NCI-H1436 treated with DMSO at 0.1 percent for 48 hours (cell line): ENCODE measurements around the gene CREBL2.
A peak's percentile ranks its signal among the peaks of the same experiment; 100 is the strongest.
"Not testable (repeated sequence)": the region's sequence is repeated elsewhere in the genome, so short reads cannot be mapped to it uniquely, and the experiment has no call there.

Experiments used
- DNase-seq: peaks from one replicate; lab custom pipeline; 2025; lab: John Stamatoyannopoulos, UW

The CREBL2 gene, protein sequence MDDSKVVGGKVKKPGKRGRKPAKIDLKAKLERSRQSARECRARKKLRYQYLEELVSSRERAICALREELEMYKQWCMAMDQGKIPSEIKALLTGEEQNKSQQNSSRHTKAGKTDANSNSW

DNA sequence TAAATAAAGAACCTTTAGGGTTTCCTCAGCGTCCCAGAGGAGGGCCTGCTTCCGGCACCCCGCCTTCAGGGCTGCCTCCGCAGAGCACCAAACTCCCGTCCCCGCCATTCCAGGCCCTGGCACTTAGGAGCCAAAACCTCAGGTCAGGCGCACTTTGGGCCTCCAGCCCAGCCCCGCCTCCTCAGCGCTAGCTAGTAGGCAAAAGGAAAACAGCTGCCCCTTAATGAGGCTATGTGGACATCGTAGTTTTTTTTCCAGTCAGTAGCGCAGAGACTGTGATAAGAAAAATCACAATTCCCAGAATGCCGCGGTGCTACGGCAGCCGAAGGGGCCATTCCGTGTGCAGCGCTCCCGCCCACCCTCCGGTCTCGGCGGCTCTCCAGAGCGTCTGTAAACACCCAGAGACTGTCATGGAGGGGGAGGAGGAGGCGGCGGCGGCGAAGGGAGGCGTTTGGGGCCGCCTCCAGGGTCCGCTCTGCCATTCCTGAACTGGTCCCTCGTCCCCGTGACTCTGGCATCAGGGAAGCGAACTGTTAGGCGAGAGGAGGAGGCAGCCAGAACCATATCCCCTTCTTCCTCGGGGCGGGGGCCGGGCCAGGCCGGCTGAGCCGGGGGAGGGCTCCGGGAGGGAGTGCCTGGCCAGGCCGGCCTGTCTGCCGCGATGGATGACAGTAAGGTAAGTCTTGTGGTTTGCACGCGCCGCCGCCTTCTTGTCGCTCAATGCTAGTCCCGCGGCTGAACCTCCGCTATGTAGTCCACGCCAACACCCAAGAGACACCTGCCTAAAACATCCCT lies at the start of gene CREBL2:
Gene CREBL2 (plus strand): TSS at position 365 of the 795 bp plus-strand sequence. CDS start 297 bp downstream, at position 662.
- DNase-seq = peak; percentile 69

GRCh38 chr12:12562016-12562483 lies 49.6 kb upstream of the CREBL2 start:
- no peak for DNase-seq

DNA sequence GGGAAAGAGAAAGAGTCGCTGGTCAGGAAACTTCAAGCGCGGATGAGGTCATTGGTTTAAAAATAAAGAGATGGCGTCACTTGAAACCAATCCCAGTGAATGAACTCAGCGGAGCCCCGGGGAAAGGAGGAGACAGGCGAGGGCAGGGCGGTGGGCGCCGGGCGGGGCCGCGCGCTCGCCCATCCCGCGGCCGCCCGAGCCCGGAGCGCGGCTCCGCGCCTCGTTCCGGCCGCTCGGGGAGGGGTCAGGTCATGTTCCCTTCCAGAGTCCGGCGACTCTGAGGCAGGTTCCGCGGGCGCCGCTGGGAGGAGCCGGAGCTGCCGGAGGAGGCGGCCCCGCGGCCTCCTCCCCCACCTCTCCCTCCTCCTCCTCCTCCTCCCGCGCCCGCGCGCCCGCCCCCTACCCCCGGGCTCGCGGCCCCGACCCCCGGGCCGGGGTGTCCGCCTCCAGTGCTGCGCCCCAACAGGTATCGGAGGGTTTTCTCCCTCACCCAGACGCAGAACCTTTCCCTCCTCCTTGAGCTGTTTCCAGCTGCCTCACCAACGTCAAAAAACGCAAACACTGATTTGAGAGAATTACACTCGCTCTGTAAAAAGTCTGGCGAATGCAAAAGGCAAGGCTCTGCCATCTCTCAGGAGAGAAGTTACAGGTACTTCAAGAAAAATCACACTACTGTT lies 49.0 kb upstream of the CREBL2 start, which contains the start of gene DUSP16:
Gene DUSP16 (minus strand): TSS at position 279 of the 677 bp plus-strand sequence. CDS start 41,765 bp downstream, outside the sequence.
- DNase-seq = peak; percentile 89

- no peak for DNase-seq
Measured at GRCh38 chr12:12563290-12563928, 48.3 kb upstream of the CREBL2 start.

GRCh38 chr12:12564911-12565310 lies 46.8 kb upstream of the CREBL2 start:
- no peak for DNase-seq

GRCh38 chr12:12565971-12566370 lies 45.7 kb upstream of the CREBL2 start:
- not testable (repeated sequence) for DNase-seq

GRCh38 chr12:12572659-12573058 lies 39.0 kb upstream of the CREBL2 start:
- no peak for DNase-seq

- no peak for DNase-seq
Measured at GRCh38 chr12:12577786-12578185, 33.9 kb upstream of the CREBL2 start.

DNA sequence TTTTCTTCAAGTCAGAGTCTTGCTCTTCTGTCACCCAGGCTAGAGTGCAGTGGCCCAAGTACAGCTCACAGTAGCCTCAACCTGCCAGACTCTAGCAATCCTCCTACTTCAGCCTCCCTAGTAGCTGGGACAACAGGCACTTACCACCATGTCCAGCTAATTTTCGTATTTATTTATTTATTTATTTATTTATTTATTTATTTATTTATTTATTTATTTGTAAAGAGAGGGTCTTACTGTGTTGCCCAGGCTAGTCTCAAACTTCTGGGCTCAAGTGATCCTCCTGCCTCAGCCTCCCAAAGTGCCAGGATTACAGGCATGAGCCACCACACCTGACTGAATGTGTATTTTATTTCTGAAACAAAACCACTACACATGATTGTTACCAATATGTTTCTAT lies 31.0 kb upstream of the CREBL2 start:
- DNase-seq = not testable (repeated sequence)

DNA sequence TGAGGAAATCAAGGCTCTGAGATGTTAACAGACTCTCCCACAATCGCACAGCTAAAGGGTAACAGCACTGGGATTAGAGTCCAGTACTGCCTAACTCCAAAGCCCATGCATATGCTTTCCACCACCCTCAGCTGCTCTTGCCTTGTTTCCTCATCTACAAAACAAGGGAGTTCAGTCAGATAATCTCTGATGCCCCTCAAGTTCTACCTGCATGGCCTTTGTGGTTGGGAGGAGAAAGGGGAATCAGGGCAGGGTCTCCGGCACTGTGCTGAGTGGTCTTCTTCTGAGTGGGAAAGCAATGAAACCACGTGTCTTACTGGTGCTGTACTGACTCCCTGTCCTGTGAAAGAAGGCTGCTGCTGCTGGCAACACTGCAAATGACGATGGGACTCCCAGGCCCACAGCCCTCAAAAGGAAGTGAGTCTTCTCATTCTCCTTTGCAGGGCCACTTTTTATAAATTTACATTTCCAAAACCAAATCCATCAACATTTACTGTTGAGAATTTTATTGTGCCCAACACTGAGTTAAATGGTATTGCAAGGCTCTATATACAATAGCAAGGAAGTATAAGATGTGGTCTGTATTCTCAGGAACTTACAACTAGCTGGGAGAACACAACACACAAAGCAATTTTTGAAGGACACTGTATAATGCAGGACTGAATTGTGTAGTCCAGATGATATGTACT lies 29.3 kb upstream of the CREBL2 start:
- no peak for DNase-seq

DNA sequence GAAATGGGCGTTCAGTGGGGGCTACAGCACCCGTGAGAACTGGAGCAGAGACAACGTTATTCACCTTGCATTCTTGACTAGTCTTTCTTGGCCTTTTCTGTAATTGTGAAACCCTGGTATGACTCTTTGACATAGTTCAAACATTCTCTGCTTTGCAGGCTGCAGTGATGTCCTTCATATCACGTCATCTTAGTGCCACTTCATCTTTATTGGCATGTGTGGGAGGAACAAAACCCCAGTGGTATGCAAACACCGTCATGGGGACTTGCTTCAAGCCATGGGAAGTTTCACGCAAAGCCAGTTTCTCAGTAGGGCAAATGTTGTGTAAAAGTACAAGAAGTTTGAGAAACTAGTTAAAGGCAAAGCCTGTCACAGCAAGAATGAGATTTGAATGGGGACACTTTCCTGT lies 28.8 kb upstream of the CREBL2 start:
- no peak for DNase-seq

DNA sequence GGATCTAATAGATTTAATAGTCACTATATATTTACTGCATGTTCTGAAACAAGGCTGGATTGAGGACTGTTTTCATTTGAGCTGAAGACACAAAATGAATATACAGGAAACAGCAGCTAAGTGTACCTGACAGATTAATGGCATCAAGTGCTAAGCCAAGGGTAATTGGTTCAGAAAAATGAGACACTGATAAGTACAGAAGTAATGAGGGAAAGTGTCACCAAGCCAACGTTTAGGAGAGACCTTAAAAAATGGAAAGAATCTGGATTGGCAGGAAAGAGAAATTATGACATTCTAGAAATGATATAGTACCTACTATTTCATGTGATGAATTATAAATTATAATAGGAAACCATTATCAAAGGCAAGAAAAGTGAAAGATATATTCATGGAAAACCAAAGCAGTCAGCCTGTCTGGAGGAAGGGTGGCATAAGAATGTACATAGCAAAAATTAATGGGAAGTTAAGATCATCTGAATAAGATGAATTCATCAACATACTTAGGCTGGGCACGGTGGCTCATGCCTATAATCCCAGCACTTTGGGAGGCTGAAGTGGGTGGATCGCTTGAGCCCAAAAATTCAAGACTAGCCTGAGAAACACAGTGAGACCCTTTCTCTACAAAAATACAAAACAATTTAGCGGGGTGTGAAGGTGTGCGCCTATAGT lies 28.0 kb upstream of the CREBL2 start:
- no peak for DNase-seq

DNA sequence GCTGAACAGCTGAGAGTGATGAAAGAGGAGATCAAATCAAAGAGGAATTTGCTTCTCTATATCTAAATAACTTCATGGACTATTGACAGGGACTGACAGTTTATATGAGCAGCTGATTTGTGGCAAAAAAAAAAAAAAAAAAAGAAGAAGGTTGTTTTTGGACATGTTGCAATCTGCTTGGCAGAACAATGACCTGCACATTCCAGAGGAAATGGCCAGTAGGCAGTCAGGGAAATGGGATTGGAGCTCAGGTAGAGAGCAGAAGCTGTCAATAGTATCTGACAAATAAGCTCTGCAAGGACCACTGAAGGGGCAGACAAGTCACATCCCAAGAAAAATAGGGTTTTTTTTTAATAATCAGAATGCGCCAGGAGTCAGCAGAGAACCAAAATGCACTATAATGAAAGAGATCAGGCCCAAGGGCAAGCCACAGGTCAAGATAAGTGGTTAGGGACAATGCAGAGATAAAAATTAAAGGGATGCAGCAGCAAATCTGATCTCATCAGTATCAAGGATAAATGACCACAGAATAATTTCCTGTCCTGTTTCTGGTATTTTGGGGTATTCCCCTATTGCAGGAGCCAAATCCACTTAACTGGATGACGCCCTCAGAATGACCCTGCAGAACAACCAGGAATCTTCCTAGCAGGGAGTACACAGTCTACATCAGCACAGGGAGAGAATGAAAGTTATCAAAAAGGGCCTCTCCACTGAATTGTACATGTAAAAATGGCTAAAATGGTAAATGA lies 26.4 kb upstream of the CREBL2 start:
- DNase-seq = no peak

DNA sequence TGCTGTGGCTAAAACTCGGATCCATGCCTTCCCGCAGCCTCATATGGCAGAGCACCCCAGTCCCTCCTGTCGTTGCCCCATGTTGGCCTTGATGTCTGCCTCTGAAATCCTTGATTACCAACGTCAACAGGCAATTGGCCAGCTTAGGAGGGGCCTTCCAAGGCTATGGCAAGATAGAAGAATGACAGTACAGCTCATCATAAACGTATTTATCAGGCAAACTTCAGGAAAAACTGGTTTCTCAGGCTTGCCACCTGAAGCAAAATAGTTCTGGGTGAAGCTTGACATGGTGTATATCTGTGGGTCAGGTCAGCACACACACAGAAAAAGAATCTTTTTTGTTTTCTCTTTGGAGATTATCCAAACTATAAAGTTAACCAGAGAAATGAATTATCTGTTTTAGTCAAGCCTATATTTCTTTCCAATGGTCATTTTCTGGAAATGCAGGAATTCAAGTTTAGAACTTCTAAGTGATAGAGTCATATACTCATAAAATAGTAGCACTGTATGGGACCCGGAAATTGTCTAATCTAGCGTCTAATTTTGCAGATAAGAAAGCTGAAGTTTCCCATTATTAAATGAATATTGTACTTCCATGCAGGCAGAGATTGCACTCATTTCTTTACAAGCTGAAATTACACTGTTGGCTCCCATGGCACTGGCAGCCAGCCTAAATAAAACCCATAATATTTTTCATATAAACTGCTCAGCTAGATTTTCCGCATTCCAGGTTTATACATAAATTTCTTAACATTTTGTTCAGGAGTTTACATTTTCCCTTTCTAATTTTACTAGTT lies 24.6 kb upstream of the CREBL2 start:
- DNase-seq = no peak

DNA sequence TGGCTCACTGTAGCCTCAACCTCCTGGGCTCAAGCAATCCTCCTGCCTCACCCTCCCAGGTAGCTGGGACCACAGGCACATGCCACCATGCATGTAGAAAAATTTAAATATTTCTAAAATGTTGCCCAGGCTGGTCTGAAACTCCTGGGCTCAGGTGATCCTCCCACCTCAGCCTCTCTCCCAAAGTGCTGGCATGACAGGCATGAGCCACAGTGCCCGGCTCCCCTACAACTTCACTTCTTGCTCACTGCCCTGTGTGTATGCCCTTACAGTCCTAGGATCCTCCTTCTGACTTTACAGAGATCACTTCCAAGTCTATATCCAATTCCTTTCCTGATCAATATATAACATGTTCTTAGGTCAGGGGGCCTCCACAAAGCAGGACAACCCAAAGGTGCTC lies 23.8 kb upstream of the CREBL2 start:
- no peak for DNase-seq

DNA sequence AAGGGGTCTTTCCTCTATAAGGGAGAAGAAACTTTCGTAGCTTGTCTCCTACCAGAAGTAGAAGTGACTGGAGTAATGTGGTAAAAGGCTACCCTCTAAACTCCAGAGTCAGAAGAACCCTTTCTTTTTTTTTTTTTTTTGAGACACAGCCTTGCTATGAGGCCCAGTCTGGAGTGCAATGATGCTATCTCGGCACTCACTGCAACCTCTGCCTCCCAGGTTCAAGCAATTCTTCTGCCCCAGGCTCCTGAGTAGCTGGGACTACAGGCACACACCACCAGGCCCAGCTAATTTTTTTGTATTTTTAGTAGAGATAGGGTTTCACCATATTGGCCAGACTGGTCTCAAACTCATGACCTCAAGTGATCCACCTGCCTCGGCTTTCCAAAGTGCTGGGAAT lies 23.2 kb upstream of the CREBL2 start:
- not testable (repeated sequence) for DNase-seq

GRCh38 chr12:12590961-12591360 lies 20.7 kb upstream of the CREBL2 start:
- no peak for DNase-seq

DNA sequence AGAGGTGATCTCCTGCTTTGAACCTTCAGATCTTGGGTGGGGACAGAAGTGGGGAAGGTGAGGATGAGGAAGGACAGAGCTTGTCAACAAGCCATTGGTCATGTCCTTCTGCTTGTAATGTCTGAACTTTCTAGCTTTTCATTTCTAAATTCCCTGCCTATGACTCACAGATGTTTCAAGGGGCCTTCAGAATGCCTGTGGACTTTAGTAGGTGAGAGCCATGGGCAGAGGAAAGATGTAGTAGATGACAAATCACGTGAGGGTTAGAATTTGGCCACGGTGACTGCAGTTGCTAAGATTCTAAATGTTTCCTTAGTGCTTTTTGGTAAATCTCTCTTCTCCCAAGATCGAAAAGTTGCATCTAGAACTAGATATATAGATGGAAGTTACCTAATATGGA lies 18.7 kb upstream of the CREBL2 start:
- DNase-seq = no peak

DNA sequence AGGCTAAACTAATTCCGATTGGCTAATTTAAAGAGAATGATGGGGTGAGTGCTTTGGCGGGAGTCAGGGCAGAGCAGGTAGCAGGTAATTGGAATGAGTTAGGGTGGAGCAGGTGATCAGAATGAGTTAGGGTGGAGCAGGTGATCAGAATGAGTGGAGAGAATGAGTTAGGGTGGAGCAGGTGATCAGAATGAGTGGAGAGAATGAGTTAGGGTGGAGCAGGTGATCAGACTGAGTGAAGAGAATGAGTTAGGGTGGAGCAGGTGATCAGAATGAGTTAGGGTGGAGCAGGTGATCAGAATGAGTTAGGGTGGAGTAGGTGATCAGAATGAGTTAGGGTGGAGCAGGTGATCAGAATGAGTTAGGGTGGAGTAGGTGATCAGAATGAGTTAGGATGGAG lies 15.7 kb upstream of the CREBL2 start:
- DNase-seq = not testable (repeated sequence)

DNA sequence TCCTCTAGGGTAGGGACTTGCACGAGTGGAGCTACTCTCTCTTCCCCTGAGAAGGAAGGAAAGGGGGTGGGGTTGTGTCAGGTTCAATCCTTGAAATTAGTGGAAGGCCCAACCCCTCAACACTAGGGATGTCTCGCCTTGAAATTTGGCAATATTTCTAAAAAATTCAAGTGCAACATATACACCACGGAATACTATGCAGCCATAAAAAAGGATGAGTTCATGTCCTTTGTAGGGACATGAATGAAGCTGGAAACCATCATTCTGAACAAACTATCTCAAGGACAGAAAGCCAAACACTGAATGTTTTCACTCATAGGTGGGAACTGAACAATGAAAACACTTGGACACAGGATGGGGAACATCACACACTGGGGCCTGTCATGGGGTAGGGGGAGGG lies 15.1 kb upstream of the CREBL2 start:
- DNase-seq = not testable (repeated sequence)
